PC-3 (cell line): ENCODE results near the gene ZNF326. TPM values are rescaled to one million over a fixed set of nuclear protein-coding genes. Genes with fewer than 3 reads are reported as not detected.

Experiments
- ATAC-seq: fragments of 200-7000 bp; cut with Tn5 transposase; 2 replicates; pipeline ENCODE4 v1.9.1; 2020; ENCODE audit warnings: mild to moderate bottlenecking, moderate library complexity
- BruUV-seq: library from RNA; stranded (reverse); fragments of 400-500 nt; replicated peaks from 2 replicates; lab custom pipeline; 2021; lab: Mats Ljungman, UMichigan
- CTCF ChIA-PET: fragments of 300-600 bp; sonication (Branson Sonifier 250); formaldehyde crosslinking; loops from one replicate; lab custom pipeline; 2022; ENCODE audit warnings: antibody characterized with exemption; lab: Charles Lee
- POLR2A ChIA-PET: fragments of 300-600 bp; sonication (Branson Sonifier 250); formaldehyde crosslinking; loops from one replicate; lab custom pipeline; 2022; ENCODE audit warnings: antibody characterized with exemption; ENCODE audit not compliant: unreplicated experiment; lab: Charles Lee
- DNase-seq: peaks from one replicate; pipeline ENCODE4 v3.0.0-alpha.2; 2015
- H2AFZ ChIP-seq: fragments of 300-600 bp; sonication (generic); 2 replicates; pipeline ENCODE4 v1.6.0; 2016; ENCODE audit warnings: antibody characterized with exemption, low read length
- H3F3A ChIP-seq: fragments of 300-600 bp; sonication (generic); one replicate; pipeline ENCODE4 v1.6.0; 2017; ENCODE audit warnings: antibody characterized with exemption, low read length, control low read depth, mild to moderate bottlenecking; ENCODE audit not compliant: unreplicated experiment
- H3K27ac ChIP-seq: fragments of 300-600 bp; sonication (generic); 2 replicates; pipeline ENCODE4 v1.5.1; 2016; ENCODE audit warnings: mild to moderate bottlenecking, low read length
- H3K27me3 ChIP-seq: fragments of 300-600 bp; sonication (generic); 2 replicates; pipeline ENCODE4 v1.6.1; 2016; ENCODE audit warnings: low read length, mixed read lengths
- H3K36me3 ChIP-seq: fragments of 300-600 bp; sonication (generic); 2 replicates; pipeline ENCODE4 v1.6.1; 2016; ENCODE audit warnings: low read depth, mixed run types, low read length, mixed read lengths
- H3K4me1 ChIP-seq: fragments of 300-600 bp; sonication (generic); 2 replicates; pipeline ENCODE4 v1.5.1; 2016; ENCODE audit warnings: low read length; ENCODE audit not compliant: insufficient read depth
- H3K4me2 ChIP-seq: fragments of 300-600 bp; sonication (generic); 2 replicates; pipeline ENCODE4 v1.6.0; 2016; ENCODE audit warnings: low read length
- H3K4me3 ChIP-seq: fragments of 300-600 bp; sonication (generic); 2 replicates; pipeline ENCODE4 v1.5.1; 2016; ENCODE audit warnings: mild to moderate bottlenecking, low read length, mixed read lengths
- H3K79me2 ChIP-seq: fragments of 300-600 bp; sonication (generic); 2 replicates; pipeline ENCODE4 v1.6.1; 2017; ENCODE audit warnings: low read length, mixed read lengths
- H3K9ac ChIP-seq: fragments of 300-600 bp; sonication (generic); 2 replicates; pipeline ENCODE4 v1.6.0; 2016; ENCODE audit warnings: mild to moderate bottlenecking, low read length
- H3K9me2 ChIP-seq: fragments of 300-600 bp; sonication (generic); replicated peaks from 2 replicates; pipeline ENCODE4 v1.6.1; 2016; ENCODE audit warnings: mixed run types, low read length, mixed read lengths
- H3K9me3 ChIP-seq: fragments of 300-600 bp; sonication (generic); 2 replicates; pipeline ENCODE4 v1.6.1; 2016; ENCODE audit warnings: low read length, mixed read lengths
- H4K20me1 ChIP-seq: fragments of 300-600 bp; sonication (generic); 2 replicates; pipeline ENCODE4 v1.6.1; 2016; ENCODE audit warnings: low read length, mixed read lengths
- CTCF ChIP-seq: fragments of 300-600 bp; sonication (generic); conservative IDR thresholded peaks from 2 replicates; pipeline ENCODE4 v1.5.1; 2017; ENCODE audit warnings: antibody characterized with exemption, low read depth, mild to moderate bottlenecking, low read length
- EZH2 ChIP-seq: fragments of 300-600 bp; sonication (generic); IDR thresholded peaks from one replicate; pipeline ENCODE4 v1.6.1; 2017; ENCODE audit warnings: antibody characterized with exemption, mild to moderate bottlenecking, low read length; ENCODE audit not compliant: unreplicated experiment
- EZH2phosphoT487 ChIP-seq: fragments of 300-600 bp; sonication (generic); IDR thresholded peaks from 2 replicates; pipeline ENCODE4 v1.6.1; 2018; ENCODE audit warnings: mild to moderate bottlenecking, antibody characterized with exemption, low read length, borderline replicate concordance
- intact Hi-C: fragments of 100-400 bp; cut with micrococcal nuclease; formaldehyde crosslinking; loops from 2 replicates; pipeline ENCODE4 v1.9.0; 2023
- total RNA-seq: library from RNA; depleted of rRNA; stranded (reverse); fragments of >200 nt; gene quantifications from 2 replicates; pipeline ENCODE4 v1.2.3, GENCODE V29; 2014

The ZNF326 gene
- total RNA-seq, 1 experiment from 2014 or later, result 7.2 TPM

GRCh38 chr1:89998306-89998705 is 3.4 kb downstream of the ZNF326 start:
- peaks cover 48% of the 10 kb centered on the region for H4K20me1 ChIP-seq
- H3K9ac ChIP-seq, result no peak overlapping the region
- ATAC-seq (no peak), DNase-seq (no peak)
- peaks cover 31% of the 10 kb centered on the region for H3K4me1 ChIP-seq
- ChIA-PET CTCF (no interaction called here), POLR2A (no interaction called here)
- peaks cover 83% of the 10 kb centered on the region for H3K79me2 ChIP-seq
- no peaks in the 10 kb centered on the region for H3K9me3 ChIP-seq
- no peak overlapping the region for H2AFZ ChIP-seq
- TF ChIP-seq EZH2, result no peak
- TF ChIP-seq CTCF, result no peak
- no peak for TF ChIP-seq EZH2phosphoT487
- H3K27ac ChIP-seq, result no peak overlapping the region
- H3K9me2 ChIP-seq, result no peaks in the 10 kb centered on the region
- H3K4me2 ChIP-seq, result peak overlapping the region; percentile 92; the same call in 1 of the 2 replicates
- H3K4me3 ChIP-seq, result no peak overlapping the region
- no TSS peak for BruUV-seq
- peaks cover 29% of the 10 kb centered on the region; the same call in 1 of the 2 replicates for H3K36me3 ChIP-seq
- intact Hi-C loops, result loop anchor here (5.0 kb wide), 1 partner anchor 361 kb away; no protein-coding TSS in a partner anchor
- H3F3A ChIP-seq, result no peaks in the 10 kb centered on the region
- H3K27me3 ChIP-seq, result no peaks in the 10 kb centered on the region

GRCh38 chr1:89999208-89999607 is 4.3 kb downstream of the ZNF326 start:
- BruUV-seq, result no TSS peak
- Histone ChIP-seq H3K4me1 (peaks cover 27% of the 10 kb centered on the region), H3K4me2 (peak overlapping the region; percentile 92; the same call in 1 of the 2 replicates)

More at GRCh38 chr1:89999208-89999607, 4.3 kb downstream of the ZNF326 start:
- ChIA-PET CTCF (no interaction called here), POLR2A (no interaction called here)
- H3K27ac ChIP-seq, result no peak overlapping the region
- no peaks in the 10 kb centered on the region for H3F3A ChIP-seq
- H3K79me2 ChIP-seq, result peaks cover 91% of the 10 kb centered on the region
- H3K9ac ChIP-seq, result no peak overlapping the region
- intact Hi-C loops, result loop anchor here (5.0 kb wide), 1 partner anchor 362 kb away; no protein-coding TSS in a partner anchor
- H3K9me2 ChIP-seq, result no peaks in the 10 kb centered on the region
- DNase-seq, result no peak
- no peak overlapping the region for H2AFZ ChIP-seq
- peak overlapping the region; percentile 21; the same call in 1 of the 2 replicates for H3K4me3 ChIP-seq
- H3K36me3 ChIP-seq, result peaks cover 29% of the 10 kb centered on the region; the same call in 1 of the 2 replicates
- TF ChIP-seq EZH2 (no peak), CTCF (no peak), EZH2phosphoT487 (no peak)
- ATAC-seq, result no peak
- H4K20me1 ChIP-seq, result peaks cover 54% of the 10 kb centered on the region
- H3K9me3 ChIP-seq, result no peaks in the 10 kb centered on the region
- H3K27me3 ChIP-seq, result no peaks in the 10 kb centered on the region
